Fibroblast of lung (primary cell): ENCODE results near the gene MCRIP1. TPM values are rescaled to one million over a fixed set of nuclear protein-coding genes. Genes with fewer than 3 reads are reported as not detected.
A peak's percentile ranks its signal among the peaks of the same experiment; 100 is the strongest.

Source experiments
- DNase-seq, 2 donors: peaks; one replicate each; pipeline versions ENCODE4 v3.0.0 to v3.0.0-alpha.2; 2010; ENCODE audit warnings: low read depth in 2 of 2
- H2AFZ ChIP-seq: 2 replicates; pipeline ENCODE4 v1.5.1; 2012; ENCODE audit warnings: low read length, control low read depth, inconsistent platforms
- H3K27ac ChIP-seq: 2 replicates; pipeline ENCODE4 v1.5.1; 2011; ENCODE audit warnings: low read length, control low read depth; ENCODE audit not compliant: insufficient read depth
- H3K27me3 ChIP-seq: 2 replicates; pipeline ENCODE4 v1.5.1; 2011; ENCODE audit warnings: mild to moderate bottlenecking, low read length; ENCODE audit not compliant: control insufficient read depth, insufficient read depth
- H3K36me3 ChIP-seq: 2 replicates; pipeline ENCODE4 v1.5.1; 2011; ENCODE audit warnings: low read length; ENCODE audit not compliant: control insufficient read depth, insufficient read depth
- H3K4me1 ChIP-seq: 2 replicates; pipeline ENCODE4 v1.5.1; 2011; ENCODE audit warnings: low read length; ENCODE audit not compliant: control insufficient read depth, insufficient read depth; ENCODE audit errors: extremely low read depth
- H3K4me2 ChIP-seq: 2 replicates; pipeline ENCODE4 v1.5.1; 2011; ENCODE audit warnings: low read length, control low read depth; ENCODE audit not compliant: insufficient read depth; ENCODE audit errors: extremely low read depth
- H3K4me3 ChIP-seq, 4 experiments: fragments of 200-600 bp in 1 of 4; sonication (generic) in 1 of 4; replicated peaks in 1 of 4; 2 replicates each; pipeline ENCODE4 v1.5.1; 2011 to 2016; ENCODE audit warnings: low read length in 4 of 4, low read depth in 3 of 4, mild to moderate bottlenecking in 3 of 4, control low read depth in 2 of 4, inconsistent platforms in 1 of 4, mixed read lengths in 1 of 4; ENCODE audit not compliant: insufficient read depth in 1 of 4; ENCODE audit errors: control extremely low read depth in 1 of 4
- H3K79me2 ChIP-seq: 2 replicates; pipeline ENCODE4 v1.5.1; 2012; ENCODE audit warnings: mild to moderate bottlenecking, low read length, inconsistent platforms; ENCODE audit not compliant: control insufficient read depth, insufficient read depth
- H3K9ac ChIP-seq: 2 replicates; pipeline ENCODE4 v1.5.1; 2011; ENCODE audit warnings: mild to moderate bottlenecking, low read length, control low read depth; ENCODE audit not compliant: insufficient read depth
- H3K9me3 ChIP-seq: 2 replicates; pipeline ENCODE4 v1.5.1; 2012; ENCODE audit warnings: low read depth, low read length; ENCODE audit not compliant: control insufficient read depth, insufficient read depth
- H4K20me1 ChIP-seq: 2 replicates; pipeline ENCODE4 v1.5.1; 2011; ENCODE audit warnings: low read length; ENCODE audit not compliant: control insufficient read depth, insufficient read depth; ENCODE audit errors: extremely low read depth
- CTCF ChIP-seq, 2 donors: IDR thresholded peaks in 1 of 2; conservative IDR thresholded peaks in 1 of 2; 1 replicate in 1 of 2; 2 replicates in 1 of 2; pipeline ENCODE4 v1.5.1; 2011 to 2012; ENCODE audit warnings: low read length in 2 of 2, control low read depth in 1 of 2, inconsistent platforms in 1 of 2, low read depth in 1 of 2, mild to moderate bottlenecking in 1 of 2
- EZH2 ChIP-seq: IDR thresholded peaks from 2 replicates; pipeline ENCODE4 v1.5.1; 2012; ENCODE audit warnings: low read length, control low read depth, mild to moderate bottlenecking; ENCODE audit errors: missing control alignments
- polyA plus RNA-seq, 2 donors: library from polyadenylated mRNA; depleted of rRNA in 1 of 2; stranded (reverse) in 1 of 2; unstranded in 1 of 2; fragments of >200 nt; gene quantifications; 2 replicates each; pipeline ENCODE4 v1.2.1, GENCODE V29; 2011 to 2012; ENCODE audit warnings: missing spikeins in 1 of 2
- total RNA-seq: library from RNA; depleted of rRNA; stranded (reverse); fragments of >200 nt; gene quantifications from 2 replicates; pipeline ENCODE4 v1.2.1, GENCODE V29; 2014

Gene MCRIP1
- total and polyA plus RNA-seq, 2 donors (not counting 1 experiment from before 2014, with no cell fraction given): 37.6 to 108 TPM

GRCh38 chr17:81860756-81861568 lies 27.9 kb upstream of the MCRIP1 start:
- peak overlapping the region; percentile 79 for H3K27ac ChIP-seq
- peaks cover 35% of the 10 kb centered on the region for H3K36me3 ChIP-seq

DNA sequence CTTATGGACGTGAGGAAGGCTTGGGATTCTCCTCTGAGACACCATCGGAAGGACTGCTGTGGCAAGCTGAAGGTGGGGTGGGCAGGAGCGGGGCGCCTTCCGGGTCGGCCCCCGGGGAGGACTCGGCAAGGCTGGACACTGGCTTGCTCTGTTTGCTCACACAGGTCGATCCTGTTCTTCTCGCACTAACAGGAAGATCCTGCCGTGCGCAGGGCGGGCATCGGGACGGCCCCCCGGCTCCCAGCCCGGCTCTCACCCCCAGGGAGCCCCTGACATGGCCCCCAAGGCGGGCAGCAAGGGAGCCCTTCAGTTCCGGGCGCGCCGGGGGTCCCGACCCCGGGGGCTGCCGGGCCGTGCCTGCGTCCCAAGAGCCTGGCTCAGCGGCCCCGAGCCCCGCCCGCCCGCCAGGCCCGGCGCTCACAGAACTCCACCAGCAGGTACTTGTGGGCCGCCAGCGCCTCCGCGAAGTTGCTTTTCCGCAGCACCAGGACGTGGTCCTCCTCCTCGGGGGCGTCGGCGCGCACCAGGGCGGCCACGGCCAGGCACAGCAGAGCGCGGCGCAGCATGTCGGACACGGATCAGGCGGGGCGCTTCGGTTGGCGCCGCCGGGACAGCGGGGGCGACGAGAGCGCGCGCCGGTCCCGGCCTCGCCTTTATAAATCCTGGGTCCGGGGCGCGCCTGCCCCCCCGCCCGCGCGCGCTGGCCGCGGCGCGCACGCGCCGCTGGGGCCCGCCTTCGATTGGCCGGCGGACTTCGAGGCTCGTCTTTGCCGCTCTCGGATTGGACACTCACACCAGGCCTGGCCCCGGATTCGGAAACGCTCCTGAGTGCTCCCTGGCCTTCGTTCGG lies 27.0 kb upstream of the MCRIP1 start, which contains the start of gene P4HB:
P4HB (minus strand) TSS at position 630 of the 850 bp plus-strand sequence; CDS start at position 566, 64 bp downstream.
- H3K4me2 ChIP-seq: peak within 1 kb of the TSS; percentile 100
- no peaks in the 10 kb centered on the region for H4K20me1 ChIP-seq
- H3K27me3 ChIP-seq: no peaks in the 10 kb centered on the region
- H3K9ac ChIP-seq: peak within 1 kb of the TSS; percentile 97
- H2AFZ ChIP-seq: no peak within 1 kb of the TSS
- peaks cover 75% of the 10 kb centered on the region for H3K79me2 ChIP-seq
- H3K36me3 ChIP-seq: peaks cover 28% of the 10 kb centered on the region
- no peak for DNase-seq
- no peak for TF ChIP-seq EZH2
- TF ChIP-seq CTCF (conservative IDR thresholded peaks at IDR 0.05 in 1 of 2, IDR thresholded peaks at IDR 0.05 in 1 of 2; ENCODE audit: low read depth in 1 of 2, low read length in 2 of 2): no peak
- H3K27ac ChIP-seq: peak within 1 kb of the TSS; percentile 87
- peaks cover 23% of the 10 kb centered on the region for H3K4me1 ChIP-seq
- no peaks in the 10 kb centered on the region for H3K9me3 ChIP-seq
- H3K4me3 ChIP-seq: peak within 1 kb of the TSS; percentile 77 to 100 (median 97)

More at GRCh38 chr17:81860756-81861568, 27.9 kb upstream of the MCRIP1 start:
- Histone ChIP-seq H4K20me1 (no peaks in the 10 kb centered on the region), H3K27me3 (no peaks in the 10 kb centered on the region), H3K9ac (peak overlapping the region; percentile 94), H3K79me2 (peaks cover 67% of the 10 kb centered on the region), H3K4me3 (peak overlapping the region; percentile 33 to 74 (median 64)), H3K4me1 (peaks cover 21% of the 10 kb centered on the region), H3K4me2 (peak overlapping the region; percentile 64), H3K9me3 (no peaks in the 10 kb centered on the region), H2AFZ (no peak overlapping the region)
- peak; percentile 100 for DNase-seq
- TF ChIP-seq EZH2 (peak; percentile 96), CTCF (conservative IDR thresholded peaks at IDR 0.05 in 1 of 2, IDR thresholded peaks at IDR 0.05 in 1 of 2; ENCODE audit: low read depth in 1 of 2, low read length in 2 of 2) (peak in 1 of 2 donors; percentile 35)
